Endothelial cell of umbilical vein (primary cell): ENCODE results near the gene IMPA2. TPM values are rescaled to one million over a fixed set of nuclear protein-coding genes. Genes with fewer than 3 reads are reported as not detected.

ENCODE experiments used
- BruUV-seq: library from RNA; stranded (reverse); fragments of 400-500 nt; replicated peaks from 2 replicates; lab custom pipeline; 2021; lab: Mats Ljungman, UMichigan
- CTCF ChIA-PET: fragments of 300-600, 350-600 bp; sonication (Branson Sonifier 250); formaldehyde crosslinking; loops from one replicate; lab custom pipeline; 2021; ENCODE audit warnings: antibody characterized with exemption, inconsistent platforms; lab: Charles Lee
- POLR2A ChIA-PET: fragments of 300-600, 350-600 bp; sonication (Branson Sonifier 250); formaldehyde crosslinking; loops from one replicate; lab custom pipeline; 2021; ENCODE audit warnings: antibody characterized with exemption, inconsistent platforms; lab: Charles Lee
- DNase-seq: peaks from one replicate; pipeline ENCODE4 v3.0.0-alpha.2; 2011; ENCODE audit warnings: low read depth, low spot score
- FAIRE-seq: peaks from 2 replicates; lab custom pipeline; 2011; peaks lifted over from hg19 to GRCh38; lab: Jason Lieb, UNC
- H2AFZ ChIP-seq: 2 replicates; pipeline ENCODE4 v1.6.0; 2012; ENCODE audit warnings: low read depth, low read length, control low read depth, inconsistent platforms
- H3K27ac ChIP-seq: 2 replicates; pipeline ENCODE4 v1.5.1; 2011; ENCODE audit warnings: low read depth, mild to moderate bottlenecking, control low read depth, low read length, moderate library complexity; ENCODE audit not compliant: insufficient read depth
- H3K27me3 ChIP-seq, 2 experiments: 2 replicates each; pipeline versions ENCODE4 v1.6.0 to v1.6.1; 2011; ENCODE audit warnings: low read length in 2 of 2, mixed read lengths in 1 of 2; ENCODE audit not compliant: control insufficient read depth in 2 of 2, insufficient read depth in 2 of 2
- H3K36me3 ChIP-seq, 2 experiments: 2 replicates in 1 of 2; 3 replicates in 1 of 2; pipeline ENCODE4 v1.5.1; 2011; ENCODE audit warnings: low read length in 2 of 2, mild to moderate bottlenecking in 1 of 2, moderate library complexity in 1 of 2; ENCODE audit not compliant: control insufficient read depth in 2 of 2, insufficient read depth in 2 of 2; ENCODE audit errors: extremely low read depth in 1 of 2
- H3K4me1 ChIP-seq: 3 replicates; pipeline ENCODE4 v1.5.1; 2011; ENCODE audit warnings: mild to moderate bottlenecking, low read length; ENCODE audit not compliant: control insufficient read depth, insufficient read depth; ENCODE audit errors: extremely low read depth
- H3K4me2 ChIP-seq: 2 replicates; pipeline ENCODE4 v1.6.1; 2011; ENCODE audit warnings: low read length, control low read depth, mixed read lengths; ENCODE audit not compliant: insufficient read depth
- H3K4me3 ChIP-seq, 3 experiments: fragments of 200-600 bp in 1 of 3; sonication (generic), shearing (Covaris generic) in 1 of 3; replicated peaks in 1 of 3; 2 replicates each; pipeline ENCODE4 v1.5.1; 2011 to 2016; ENCODE audit warnings: control low read depth in 3 of 3, low read length in 3 of 3, mild to moderate bottlenecking in 2 of 3, inconsistent platforms in 1 of 3, low read depth in 1 of 3, moderate library complexity in 1 of 3; ENCODE audit not compliant: insufficient read depth in 1 of 3
- H3K79me2 ChIP-seq: 2 replicates; pipeline ENCODE4 v1.6.0; 2012; ENCODE audit warnings: low read length, inconsistent platforms; ENCODE audit not compliant: control insufficient read depth, insufficient read depth
- H3K9ac ChIP-seq: replicated peaks from 2 replicates; pipeline ENCODE3; 2011; ENCODE audit warnings: low read length, control low read depth; ENCODE audit not compliant: insufficient read depth; ENCODE audit errors: extremely low read depth
- H3K9me1 ChIP-seq: replicated peaks from 3 replicates; pipeline ENCODE4 v1.6.0; 2011; ENCODE audit warnings: mild to moderate bottlenecking, low read length; ENCODE audit not compliant: control insufficient read depth, insufficient read depth; ENCODE audit errors: extremely low read depth
- H3K9me3 ChIP-seq: replicated peaks from 2 replicates; pipeline ENCODE4 v1.5.1; 2012; ENCODE audit warnings: low read length, inconsistent platforms; ENCODE audit not compliant: control insufficient read depth, insufficient read depth
- H4K20me1 ChIP-seq: replicated peaks from 2 replicates; pipeline ENCODE3; 2011; ENCODE audit warnings: mild to moderate bottlenecking, low read length; ENCODE audit not compliant: control insufficient read depth, insufficient read depth; ENCODE audit errors: extremely low read depth
- EZH2 ChIP-seq: IDR thresholded peaks from 2 replicates; pipeline ENCODE4 v1.6.1; 2012; ENCODE audit warnings: borderline replicate concordance, low read depth, mild to moderate bottlenecking, moderate library complexity, low read length, inconsistent platforms; ENCODE audit not compliant: severe bottlenecking
- FOS ChIP-seq: IDR thresholded peaks from 2 replicates; pipeline ENCODE4 v1.6.1; 2011; ENCODE audit warnings: mild to moderate bottlenecking, low read length, moderate library complexity, borderline replicate concordance; ENCODE audit not compliant: insufficient read depth
- GATA2 ChIP-seq: IDR thresholded peaks from 2 replicates; pipeline ENCODE4 v1.7.0; 2011; ENCODE audit warnings: low read depth, mild to moderate bottlenecking, moderate library complexity, mixed read lengths, low read length; ENCODE audit not compliant: insufficient read length, insufficient read depth
- JUN ChIP-seq: IDR thresholded peaks from 2 replicates; pipeline ENCODE4 v1.6.1; 2011; ENCODE audit warnings: borderline replicate concordance, low read depth; ENCODE audit not compliant: insufficient read length, insufficient read depth
- MYC ChIP-seq: IDR thresholded peaks from one replicate; pipeline ENCODE4 v1.6.1; 2011; ENCODE audit warnings: mild to moderate bottlenecking, low read depth, low read length
- POLR2A ChIP-seq: IDR thresholded peaks from 2 replicates; pipeline ENCODE4 v1.6.1; 2012; ENCODE audit warnings: low read depth, mild to moderate bottlenecking, control low read depth, low read length
- POLR2AphosphoS5 ChIP-seq: IDR thresholded peaks from 2 replicates; pipeline ENCODE4 v1.6.1; 2012; ENCODE audit warnings: low read depth, mild to moderate bottlenecking, control low read depth, low read length, moderate library complexity; ENCODE audit not compliant: insufficient read depth
- dilution Hi-C: fragments of 300-500 bp; cut with MboI; formaldehyde crosslinking; loops from one replicate; pipeline ENCODE4 v1.15.0; 2019; ENCODE audit warnings: low sequenced_read_pairs; ENCODE audit not compliant: extremely low pct_ligation_motif_present
- intact Hi-C: fragments of 100-400 bp; cut with micrococcal nuclease; formaldehyde crosslinking; loops from one replicate; pipeline ENCODE4 v1.10.0; 2022
- polyA plus RNA-seq, 4 experiments: library from polyadenylated mRNA; depleted of rRNA in 3 of 4; stranded (reverse) in 3 of 4; unstranded in 1 of 4; fragments of >200 nt; gene quantifications; 2 replicates each; pipeline versions ENCODE4 v1.2.1 to v1.2.3, GENCODE V29; 2011 to 2012; ENCODE audit warnings: missing spikeins in 1 of 4
- total RNA-seq: library from RNA; stranded (reverse); gene quantifications from 2 replicates; pipeline ENCODE4 v1.2.3, GENCODE V29; 2021
- TF ChIP-seq, protein P1 (sequence below): IDR thresholded peaks from 2 replicates; pipeline ENCODE4 v1.6.1; 2011; ENCODE audit not compliant: insufficient read depth, insufficient read length
- TF ChIP-seq, protein P2 (sequence below), 2 donors: IDR thresholded peaks; 1 replicate in 1 of 2; 2 replicates in 1 of 2; pipeline ENCODE4 v1.5.1; 2011; ENCODE audit warnings: low read length in 2 of 2, mild to moderate bottlenecking in 2 of 2, moderate library complexity in 2 of 2, control low read depth in 1 of 2, inconsistent platforms in 1 of 2, low read depth in 1 of 2; ENCODE audit not compliant: insufficient read depth in 1 of 2; ENCODE audit errors: extremely low read depth in 1 of 2

Gene IMPA2
- total and polyA plus RNA-seq, 2 donors (not counting 3 experiments of a cell fraction or from before 2014, with no cell fraction given), result 6.1 to 8.0 TPM

- no peaks in the 10 kb centered on the region for H4K20me1 ChIP-seq
- no peak overlapping the region for H2AFZ ChIP-seq
- no peak overlapping the region for H3K27ac ChIP-seq
- H3K9ac ChIP-seq, result no peak overlapping the region
- H3K4me2 ChIP-seq, result no peak overlapping the region
- H3K9me3 ChIP-seq, result no peaks in the 10 kb centered on the region
- peaks cover 2% of the 10 kb centered on the region for H3K4me1 ChIP-seq
- DNase-seq, result no peak
- intact Hi-C loops, result no loop called here
- FAIRE-seq, result no peak
- no TSS peak for BruUV-seq
- no peak overlapping the region for H3K4me3 ChIP-seq
- H3K79me2 ChIP-seq, result no peaks in the 10 kb centered on the region
- TF ChIP-seq, protein P1, sequence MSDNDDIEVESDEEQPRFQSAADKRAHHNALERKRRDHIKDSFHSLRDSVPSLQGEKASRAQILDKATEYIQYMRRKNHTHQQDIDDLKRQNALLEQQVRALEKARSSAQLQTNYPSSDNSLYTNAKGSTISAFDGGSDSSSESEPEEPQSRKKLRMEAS, result no peak
- TF ChIP-seq MYC (no peak), POLR2AphosphoS5 (no peak), JUN (no peak), GATA2 (no peak), POLR2A (no peak), EZH2 (no peak), FOS (no peak)
- TF ChIP-seq, protein P2, sequence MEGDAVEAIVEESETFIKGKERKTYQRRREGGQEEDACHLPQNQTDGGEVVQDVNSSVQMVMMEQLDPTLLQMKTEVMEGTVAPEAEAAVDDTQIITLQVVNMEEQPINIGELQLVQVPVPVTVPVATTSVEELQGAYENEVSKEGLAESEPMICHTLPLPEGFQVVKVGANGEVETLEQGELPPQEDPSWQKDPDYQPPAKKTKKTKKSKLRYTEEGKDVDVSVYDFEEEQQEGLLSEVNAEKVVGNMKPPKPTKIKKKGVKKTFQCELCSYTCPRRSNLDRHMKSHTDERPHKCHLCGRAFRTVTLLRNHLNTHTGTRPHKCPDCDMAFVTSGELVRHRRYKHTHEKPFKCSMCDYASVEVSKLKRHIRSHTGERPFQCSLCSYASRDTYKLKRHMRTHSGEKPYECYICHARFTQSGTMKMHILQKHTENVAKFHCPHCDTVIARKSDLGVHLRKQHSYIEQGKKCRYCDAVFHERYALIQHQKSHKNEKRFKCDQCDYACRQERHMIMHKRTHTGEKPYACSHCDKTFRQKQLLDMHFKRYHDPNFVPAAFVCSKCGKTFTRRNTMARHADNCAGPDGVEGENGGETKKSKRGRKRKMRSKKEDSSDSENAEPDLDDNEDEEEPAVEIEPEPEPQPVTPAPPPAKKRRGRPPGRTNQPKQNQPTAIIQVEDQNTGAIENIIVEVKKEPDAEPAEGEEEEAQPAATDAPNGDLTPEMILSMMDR (IDR thresholded peaks at IDR 0.05; ENCODE audit: extremely low read depth in 1 of 2, insufficient read depth in 1 of 2, low read depth in 1 of 2, low read length in 2 of 2), result no peak
- no peaks in the 10 kb centered on the region for H3K9me1 ChIP-seq
- peaks cover 5 to 6% of the 10 kb centered on the region in 2 experiments for H3K27me3 ChIP-seq
- ChIA-PET POLR2A (no interaction called here), CTCF (interaction anchor here (1.1 to 9.8 kb wide), 3 partner anchors 46 to 308 kb away, joined by 3 to 159 read pairs (median 4); no protein-coding TSS in a partner anchor)
- no peaks in the 10 kb centered on the region for H3K36me3 ChIP-seq
- dilution Hi-C loops, result no loop called here
Observed at GRCh38 chr18:12041561-12041960, 60.3 kb downstream of the IMPA2 start.
